T47D (cell line): Measurements from ENCODE around the gene ATG10.
A peak's percentile ranks its signal among the peaks of the same experiment; 100 is the strongest.

Source experiments
- DNase-seq, 2 experiments: peaks; one replicate each; pipeline versions ENCODE4 v3.0.0 to v3.0.0-alpha.2; 2011 to 2012; ENCODE audit warnings: low read depth in 1 of 2, low spot score in 1 of 2
- JUND ChIP-seq: IDR thresholded peaks from 2 replicates; pipeline ENCODE4 v1.6.1; 2012; ENCODE audit warnings: low read depth
- in situ Hi-C: cut with HindIII; loops from 2 replicates; pipeline ENCODE4 v1.10.0; 2016; ENCODE audit warnings: low sequenced_read_pairs, low pct_unique_long_range_greater_than_20kb

The ATG10 gene

DNA sequence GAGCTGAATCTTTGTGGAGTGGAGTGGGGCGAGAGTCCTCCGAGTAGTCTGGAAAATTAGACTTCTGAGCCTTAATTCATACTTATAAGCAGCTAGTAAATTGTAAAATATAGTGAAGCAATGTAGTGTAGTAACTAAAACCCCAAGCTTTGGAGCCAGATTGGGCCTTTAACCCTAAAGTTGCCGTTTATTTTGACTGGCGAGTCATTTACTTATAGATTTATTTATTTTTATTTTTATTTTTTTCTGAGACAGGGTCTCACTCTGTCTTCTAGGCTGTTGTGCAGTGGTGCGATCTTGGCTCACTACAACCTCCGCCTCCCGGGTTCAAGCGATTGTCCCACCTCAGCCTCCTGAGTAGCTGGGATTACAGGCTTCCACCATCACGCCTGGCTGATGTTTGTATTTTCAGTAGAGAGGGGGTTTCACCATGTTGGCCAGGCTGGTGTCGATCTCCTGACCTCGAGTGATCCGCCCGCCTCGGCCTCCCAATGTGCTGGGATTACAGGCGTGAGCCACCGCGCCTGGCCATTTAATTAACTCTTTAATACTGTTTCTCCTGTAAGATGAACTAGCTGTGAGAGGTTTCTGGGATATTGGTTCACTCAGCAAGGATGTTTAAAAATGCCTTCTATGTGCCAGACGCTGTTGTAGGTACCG lies 307.0 kb downstream of the ATG10 start:
- DNase-seq = no peak
- no peak for TF ChIP-seq JUND
- in situ Hi-C loops = no loop called here

- in situ Hi-C loops = no loop called here
- no peak for TF ChIP-seq JUND
Measured at GRCh38 chr5:82283893-82284292, 312.1 kb downstream of the ATG10 start.

DNA sequence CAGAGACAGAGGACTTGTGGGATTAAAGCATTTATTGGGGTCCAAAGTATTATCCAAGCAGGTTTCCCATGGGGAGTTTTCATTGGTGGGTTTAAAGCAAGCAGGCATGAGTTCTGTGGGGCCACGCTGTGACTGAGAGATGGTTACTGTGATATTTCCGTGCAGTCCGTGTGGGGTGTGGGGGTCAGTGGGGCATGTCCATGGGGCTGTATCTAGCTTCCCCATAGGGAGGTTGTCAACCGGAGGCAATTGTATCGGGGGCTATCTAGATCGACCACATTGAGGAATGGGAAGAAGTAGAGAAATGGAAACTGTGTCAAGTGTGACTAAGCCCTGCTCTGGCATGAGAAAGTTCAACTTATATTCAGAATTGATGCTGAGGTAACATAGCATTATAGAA lies 313.4 kb downstream of the ATG10 start:
- no peak for TF ChIP-seq JUND
- no peak for DNase-seq
- in situ Hi-C loops = no loop called here

More at GRCh38 chr5:82283893-82284292, 312.1 kb downstream of the ATG10 start:
- DNase-seq = no peak

- no peak for DNase-seq
- TF ChIP-seq JUND = no peak
- in situ Hi-C loops = no loop called here
Measured at GRCh38 chr5:82287625-82288024, 315.8 kb downstream of the ATG10 start.

- TF ChIP-seq JUND = no peak
- in situ Hi-C loops = no loop called here
- no peak for DNase-seq
Measured at GRCh38 chr5:82290005-82290404, 318.2 kb downstream of the ATG10 start.

GRCh38 chr5:82290908-82291307 lies 319.1 kb downstream of the ATG10 start:
- in situ Hi-C loops = no loop called here
- DNase-seq = no peak
- no peak for TF ChIP-seq JUND

DNA sequence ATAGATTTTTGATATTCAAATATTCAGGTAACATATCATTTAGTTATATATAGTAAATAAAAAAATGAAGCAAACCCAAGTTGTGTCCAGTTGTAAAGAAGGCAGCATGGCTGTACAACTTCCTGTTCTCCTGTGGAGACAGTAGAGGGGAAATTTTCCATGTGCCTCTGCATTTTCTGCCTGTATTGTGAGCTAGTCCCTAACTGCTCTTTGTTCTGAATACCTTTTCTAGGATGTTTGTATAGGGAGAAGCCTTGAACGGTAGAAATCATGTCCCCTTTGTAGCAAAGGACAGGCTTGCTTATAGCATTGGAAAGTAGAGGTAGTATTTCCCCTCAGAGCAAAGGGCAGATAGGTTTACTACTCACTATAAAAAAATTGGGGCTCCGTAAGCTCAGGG lies 319.6 kb downstream of the ATG10 start:
- DNase-seq = no peak
- TF ChIP-seq JUND = no peak
- in situ Hi-C loops = no loop called here

- in situ Hi-C loops = no loop called here
- no peak for TF ChIP-seq JUND
- peak in 1 of 2 experiments; percentile 61 for DNase-seq
Measured at GRCh38 chr5:82295144-82295543, 323.3 kb downstream of the ATG10 start.

GRCh38 chr5:82295959-82296531 lies 324.2 kb downstream of the ATG10 start:
- in situ Hi-C loops = no loop called here
- DNase-seq = no peak
- TF ChIP-seq JUND = no peak

DNA sequence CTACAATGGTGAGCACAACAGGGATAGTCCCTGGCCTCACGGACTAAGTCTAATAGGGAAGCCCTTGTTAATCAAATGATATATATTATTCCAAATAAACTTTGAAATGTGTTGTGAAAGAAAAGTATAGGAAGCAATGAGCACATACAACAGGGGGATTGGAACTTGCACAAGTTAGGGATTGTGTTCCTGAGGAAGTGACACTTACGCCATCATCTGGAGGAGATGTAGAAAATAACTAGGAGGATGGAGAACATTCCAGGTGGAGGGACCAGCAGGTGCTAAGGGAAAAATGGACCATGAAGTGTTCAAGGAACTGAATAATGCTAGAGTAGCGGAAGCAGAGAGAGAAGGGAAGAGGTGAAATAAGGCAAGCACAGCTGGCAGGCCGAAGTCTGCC lies 325.1 kb downstream of the ATG10 start:
- TF ChIP-seq JUND = no peak
- in situ Hi-C loops = no loop called here
- no peak for DNase-seq

DNA sequence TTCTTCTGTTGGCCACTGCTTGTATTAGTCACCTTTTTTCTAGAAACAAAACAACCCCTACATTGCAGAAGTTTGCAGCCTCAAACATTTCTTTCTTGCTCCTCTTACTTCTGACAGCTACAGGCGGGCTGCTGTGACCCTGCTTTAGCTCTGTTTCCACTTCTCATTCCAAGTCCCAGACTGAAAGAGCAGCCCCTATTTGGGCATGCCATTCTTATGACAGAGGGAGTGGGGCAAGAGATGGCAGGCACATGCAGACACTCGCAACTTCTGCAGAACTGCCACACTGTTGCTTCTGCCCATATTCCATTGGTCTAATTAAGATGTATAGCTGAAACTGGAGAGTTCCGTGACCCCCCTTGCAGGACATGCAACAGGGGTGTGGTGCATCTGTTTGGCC lies 325.9 kb downstream of the ATG10 start:
- in situ Hi-C loops = no loop called here
- no peak for DNase-seq
- TF ChIP-seq JUND = no peak

- DNase-seq = no peak
- no peak for TF ChIP-seq JUND
- in situ Hi-C loops = no loop called here
Measured at GRCh38 chr5:82298668-82299067, 326.8 kb downstream of the ATG10 start.

DNA sequence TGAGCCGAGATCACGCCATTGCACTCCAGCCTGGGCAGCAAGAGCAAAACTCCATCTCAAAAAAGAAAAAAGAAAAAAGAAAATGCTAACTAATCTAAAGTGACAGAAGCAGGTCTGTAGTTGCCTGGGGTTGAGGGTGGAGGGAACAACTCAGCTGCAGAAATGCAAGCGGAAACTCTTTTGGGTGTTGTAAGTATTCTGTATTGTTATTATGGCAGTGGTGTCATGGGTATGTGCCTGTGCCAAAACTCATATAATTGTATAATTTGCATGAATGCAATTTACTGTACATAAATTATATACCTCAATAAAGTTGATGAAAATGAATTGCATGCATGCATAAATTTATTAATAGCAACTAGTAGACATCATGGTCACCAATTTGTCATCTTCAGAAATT lies 329.4 kb downstream of the ATG10 start:
- TF ChIP-seq JUND = no peak
- in situ Hi-C loops = no loop called here
- no peak for DNase-seq
